Thyroid gland (tissue), 4 donors: ENCODE data around the gene HRH1. TPM values are rescaled to one million over a fixed set of nuclear protein-coding genes. Genes with fewer than 3 reads are reported as not detected.

Source experiments
- DNase-seq, 2 donors: peaks; one replicate each; pipeline ENCODE4 v3.0.0-alpha.2; 2019
- H3K27ac ChIP-seq, 3 donors: fragments of 200-600 bp; sonication (generic); 1 replicate in 2 of 3; 2 replicates in 1 of 3; pipeline ENCODE4 v1.5.1; 2016 to 2019; ENCODE audit warnings: mild to moderate bottlenecking in 1 of 3, moderate library complexity in 1 of 3
- H3K27me3 ChIP-seq: fragments of 200-600 bp; sonication (generic); one replicate; pipeline ENCODE4 v1.5.1; 2019
- H3K36me3 ChIP-seq, 2 donors: fragments of 200-600 bp; sonication (generic); one replicate each; pipeline ENCODE4 v1.5.1; 2016 to 2019
- H3K4me1 ChIP-seq, 2 donors: fragments of 200-600 bp; sonication (generic); one replicate each; pipeline ENCODE4 v1.5.1; 2017 to 2019
- H3K4me3 ChIP-seq, 3 donors: fragments of 200-600 bp; sonication (generic); replicated peaks in 1 of 3; 1 replicate in 2 of 3; 2 replicates in 1 of 3; pipeline ENCODE4 v1.5.1; 2016; ENCODE audit warnings: mild to moderate bottlenecking in 1 of 3
- H3K9me3 ChIP-seq: fragments of 200-600 bp; sonication (generic); one replicate; pipeline ENCODE4 v1.5.1; 2017
- POLR2A ChIP-seq, 2 donors: fragments of 450-650 bp; IDR thresholded peaks; one replicate each; pipeline ENCODE4 v1.6.1; 2017; ENCODE audit warnings: antibody characterized with exemption in 2 of 2, mild to moderate bottlenecking in 2 of 2, moderate library complexity in 1 of 2
- WGBS, 2 donors: methylation state at CpG; one replicate each; pipeline ENCODE4 v1.1.5; 2017; 5-methylcytosine and 5-hydroxymethylcytosine counted together
- intact Hi-C: fragments of 100-400 bp; cut with DNase I; formaldehyde crosslinking; loops from one replicate; pipeline ENCODE4 v1.15.1; 2023
- total RNA-seq, 4 donors: library from RNA; depleted of rRNA; stranded (reverse); fragments of >200 nt; gene quantifications; one replicate each; pipeline ENCODE4 v1.2.3, GENCODE V29; 2016
- TF ChIP-seq, protein P1 (sequence below), 6 experiments: fragments of 200-600 bp in 3 of 6; fragments of 450-650 bp in 3 of 6; sonication (generic) in 3 of 6; IDR thresholded peaks; one replicate each; pipeline ENCODE4 v1.5.1; 2016 to 2019; ENCODE audit warnings: antibody characterized with exemption in 6 of 6, mild to moderate bottlenecking in 2 of 6, inconsistent platforms in 1 of 6, moderate library complexity in 1 of 6

The HRH1 gene
- total RNA-seq, 4 donors from 2014 or later: 1.9 to 2.6 (median 2.4) TPM; not detected in 1

DNA sequence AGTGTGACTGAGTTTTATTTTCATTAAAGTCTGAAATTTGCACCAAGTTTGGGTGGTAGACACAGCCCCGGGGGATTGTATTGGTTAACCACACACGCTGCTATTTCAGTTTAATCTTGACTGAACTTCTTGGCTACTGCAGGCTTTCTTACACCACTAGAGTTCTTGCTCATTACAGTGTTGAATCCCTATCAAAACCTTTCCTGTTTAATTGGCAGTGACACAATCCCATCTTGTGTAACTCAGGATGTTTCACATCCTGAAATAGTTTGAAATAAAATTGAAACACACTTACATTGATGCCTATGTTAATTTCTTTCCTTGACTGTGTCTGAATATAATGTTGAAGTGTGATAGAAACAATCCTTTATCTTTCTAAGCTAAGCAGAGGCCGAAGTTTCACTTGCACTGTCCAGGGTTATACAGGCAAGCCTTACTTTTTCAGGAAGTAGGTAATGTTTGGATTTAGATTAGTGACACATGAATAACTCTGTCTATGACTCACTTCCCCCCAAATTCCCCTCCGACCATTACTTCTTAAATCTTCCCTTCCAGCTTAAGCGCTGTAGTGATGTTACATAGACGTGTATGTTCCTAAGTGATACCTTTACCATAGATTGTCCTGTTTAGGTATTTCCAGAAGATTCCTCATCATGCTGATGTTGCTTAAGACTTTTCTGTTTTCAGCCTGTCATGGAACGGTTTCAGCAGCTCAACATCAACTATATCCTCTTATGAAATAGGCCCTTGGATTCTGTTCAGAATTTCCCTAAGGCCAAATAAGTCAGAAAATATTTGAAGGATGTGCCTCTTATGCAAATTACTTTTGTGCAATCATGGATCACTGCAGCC is 134.7 kb downstream of the HRH1 start:
- TF ChIP-seq, protein P1, sequence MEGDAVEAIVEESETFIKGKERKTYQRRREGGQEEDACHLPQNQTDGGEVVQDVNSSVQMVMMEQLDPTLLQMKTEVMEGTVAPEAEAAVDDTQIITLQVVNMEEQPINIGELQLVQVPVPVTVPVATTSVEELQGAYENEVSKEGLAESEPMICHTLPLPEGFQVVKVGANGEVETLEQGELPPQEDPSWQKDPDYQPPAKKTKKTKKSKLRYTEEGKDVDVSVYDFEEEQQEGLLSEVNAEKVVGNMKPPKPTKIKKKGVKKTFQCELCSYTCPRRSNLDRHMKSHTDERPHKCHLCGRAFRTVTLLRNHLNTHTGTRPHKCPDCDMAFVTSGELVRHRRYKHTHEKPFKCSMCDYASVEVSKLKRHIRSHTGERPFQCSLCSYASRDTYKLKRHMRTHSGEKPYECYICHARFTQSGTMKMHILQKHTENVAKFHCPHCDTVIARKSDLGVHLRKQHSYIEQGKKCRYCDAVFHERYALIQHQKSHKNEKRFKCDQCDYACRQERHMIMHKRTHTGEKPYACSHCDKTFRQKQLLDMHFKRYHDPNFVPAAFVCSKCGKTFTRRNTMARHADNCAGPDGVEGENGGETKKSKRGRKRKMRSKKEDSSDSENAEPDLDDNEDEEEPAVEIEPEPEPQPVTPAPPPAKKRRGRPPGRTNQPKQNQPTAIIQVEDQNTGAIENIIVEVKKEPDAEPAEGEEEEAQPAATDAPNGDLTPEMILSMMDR (IDR thresholded peaks at IDR 0.05): no peak
- no peak for TF ChIP-seq POLR2A (IDR thresholded peaks at IDR 0.05)
- H3K36me3 ChIP-seq: no peaks in the 10 kb centered on the region
- H3K27me3 ChIP-seq: no peaks in the 10 kb centered on the region
- H3K9me3 ChIP-seq: no peaks in the 10 kb centered on the region
- WGBS, 2 donors: 68 to 70% methylated on average over 7 of the region's 7 CpGs
- DNase-seq: no peak
- intact Hi-C loops: no loop called here
- H3K4me3 ChIP-seq: no peak overlapping the region
- peak overlapping the region in 2 of 3 donors; percentile 11 to 45 for H3K27ac ChIP-seq
- peaks cover 0 to 12% of the 10 kb centered on the region in 2 donors for H3K4me1 ChIP-seq

DNA sequence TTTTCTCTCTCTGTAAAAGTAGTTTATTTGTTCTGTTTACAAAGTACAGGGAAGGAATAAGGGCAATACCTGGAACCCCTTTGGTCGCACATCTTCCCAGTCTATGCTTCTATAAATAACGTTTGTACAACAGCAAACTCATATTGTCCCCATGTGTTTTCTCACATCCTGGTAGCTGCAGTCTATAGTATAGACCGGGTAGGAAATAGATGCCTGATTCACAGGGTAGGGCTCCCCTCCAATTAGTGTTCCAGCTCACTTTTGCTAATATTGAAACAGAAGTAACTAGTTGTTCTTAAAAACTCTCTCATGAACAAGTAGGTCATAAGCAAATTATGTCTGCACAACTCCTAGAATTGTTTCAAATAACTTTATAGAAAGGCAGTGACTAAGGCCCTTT is 135.6 kb downstream of the HRH1 start:
- intact Hi-C loops: no loop called here
- H3K27me3 ChIP-seq: no peaks in the 10 kb centered on the region
- H3K4me3 ChIP-seq: no peak overlapping the region
- peaks cover 0 to 12% of the 10 kb centered on the region in 2 donors for H3K4me1 ChIP-seq
- H3K36me3 ChIP-seq: no peaks in the 10 kb centered on the region
- no peak overlapping the region for H3K27ac ChIP-seq
- WGBS, 2 donors: 73 to 87% methylated on average over 3 of the region's 3 CpGs
- no peak for DNase-seq
- H3K9me3 ChIP-seq: no peaks in the 10 kb centered on the region
- TF ChIP-seq, protein P1 (IDR thresholded peaks at IDR 0.05): no peak
- no peak for TF ChIP-seq POLR2A (IDR thresholded peaks at IDR 0.05)

DNA sequence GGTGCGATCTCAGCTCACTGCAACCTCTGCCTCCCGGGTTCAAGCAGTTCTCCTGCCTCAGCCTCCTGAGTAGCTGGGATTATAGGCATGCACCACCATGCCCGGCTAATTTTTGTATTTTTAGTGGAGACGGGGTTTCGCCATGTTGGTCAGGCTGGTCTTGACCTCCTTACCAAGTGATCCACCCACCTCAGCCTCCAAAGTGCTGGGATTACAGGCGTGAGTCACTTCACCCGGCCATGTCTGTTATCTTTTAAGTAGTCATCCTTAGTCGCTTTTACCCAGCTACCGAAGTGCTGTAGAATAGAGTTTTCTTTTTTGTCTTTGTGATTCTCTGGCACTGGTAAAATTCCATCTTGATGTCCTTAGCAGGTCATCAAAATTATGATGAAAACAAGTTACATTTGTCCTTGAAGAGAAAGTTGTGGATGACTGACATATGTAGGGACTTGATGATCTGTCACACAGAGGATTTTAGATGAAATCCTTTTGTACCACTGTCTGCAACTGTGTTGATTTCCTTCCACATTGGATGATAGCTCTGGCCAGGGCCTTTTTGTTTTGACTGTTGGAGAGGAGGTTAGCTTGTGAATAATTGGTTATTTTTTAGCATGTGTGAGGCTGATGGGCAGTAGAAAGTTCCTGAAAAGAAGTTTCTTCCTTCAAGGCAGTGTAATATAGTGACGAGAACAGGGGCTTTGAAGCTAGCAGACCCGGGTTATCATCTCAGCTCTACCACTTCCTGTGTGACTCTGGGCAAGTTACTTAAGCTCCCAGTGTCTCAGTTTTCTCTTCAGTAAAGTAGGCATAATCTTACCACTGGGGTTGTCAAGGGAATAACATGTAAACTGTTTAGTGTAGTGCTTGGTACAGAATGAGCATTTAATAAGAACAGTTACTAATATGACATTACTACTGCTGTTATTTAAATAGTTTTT is 136.7 kb downstream of the HRH1 start:
- peaks cover 0 to 12% of the 10 kb centered on the region in 2 donors for H3K4me1 ChIP-seq
- H3K4me3 ChIP-seq: no peak overlapping the region
- WGBS, 2 donors: 94% methylated on average over 11 of the region's 11 CpGs
- TF ChIP-seq POLR2A (IDR thresholded peaks at IDR 0.05): no peak
- TF ChIP-seq, protein P1 (IDR thresholded peaks at IDR 0.05): no peak
- intact Hi-C loops: no loop called here
- no peaks in the 10 kb centered on the region for H3K27me3 ChIP-seq
- no peak overlapping the region for H3K27ac ChIP-seq
- DNase-seq: no peak
- no peaks in the 10 kb centered on the region for H3K9me3 ChIP-seq
- H3K36me3 ChIP-seq: no peaks in the 10 kb centered on the region

DNA sequence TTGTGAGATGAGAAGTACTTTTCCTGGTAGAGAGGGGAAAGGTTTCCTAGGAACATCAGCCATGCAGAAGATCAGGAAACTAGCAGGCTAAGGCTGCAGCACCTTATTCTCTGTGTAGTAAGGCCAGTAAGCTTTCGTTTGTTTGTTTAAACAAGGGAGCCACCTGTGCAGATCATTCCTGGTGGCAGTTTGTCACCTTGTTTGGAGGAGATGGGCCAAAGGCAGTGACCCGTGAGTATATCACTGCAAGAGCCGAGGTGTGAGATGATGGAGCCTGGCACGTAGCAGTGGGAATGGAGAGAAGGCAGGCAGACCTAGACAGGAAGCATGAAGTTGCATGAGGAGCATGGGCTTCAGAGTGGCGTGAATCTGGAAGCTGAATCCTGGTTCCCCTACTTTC is 137.5 kb downstream of the HRH1 start:
- Histone ChIP-seq H3K27ac (no peak overlapping the region), H3K36me3 (no peaks in the 10 kb centered on the region), H3K4me1 (peaks cover 0 to 12% of the 10 kb centered on the region in 2 donors), H3K4me3 (no peak overlapping the region), H3K9me3 (no peaks in the 10 kb centered on the region), H3K27me3 (no peaks in the 10 kb centered on the region)
- intact Hi-C loops: no loop called here
- 80 to 82% methylated on average over 5 of the region's 5 CpGs for WGBS, 2 donors
- TF ChIP-seq POLR2A (IDR thresholded peaks at IDR 0.05): no peak
- TF ChIP-seq, protein P1 (IDR thresholded peaks at IDR 0.05): no peak
- no peak for DNase-seq
